Inferior parietal cortex (tissue), 1 donor: Measurements from ENCODE around the gene RGS3.

ENCODE experiments used
- DNase-seq: peaks from one replicate; pipeline ENCODE4 v3.0.0-alpha.2; 2016; ENCODE audit errors: extremely low spot score

RGS3 gene

GRCh38 chr9:113511856-113512761 lies 48.6 kb downstream of the RGS3 start:
- DNase-seq = no peak

GRCh38 chr9:113513111-113513510 lies 49.6 kb downstream of the RGS3 start:
- no peak for DNase-seq

- DNase-seq = no peak
Measured at GRCh38 chr9:113513536-113513935, 50.0 kb downstream of the RGS3 start.

DNA sequence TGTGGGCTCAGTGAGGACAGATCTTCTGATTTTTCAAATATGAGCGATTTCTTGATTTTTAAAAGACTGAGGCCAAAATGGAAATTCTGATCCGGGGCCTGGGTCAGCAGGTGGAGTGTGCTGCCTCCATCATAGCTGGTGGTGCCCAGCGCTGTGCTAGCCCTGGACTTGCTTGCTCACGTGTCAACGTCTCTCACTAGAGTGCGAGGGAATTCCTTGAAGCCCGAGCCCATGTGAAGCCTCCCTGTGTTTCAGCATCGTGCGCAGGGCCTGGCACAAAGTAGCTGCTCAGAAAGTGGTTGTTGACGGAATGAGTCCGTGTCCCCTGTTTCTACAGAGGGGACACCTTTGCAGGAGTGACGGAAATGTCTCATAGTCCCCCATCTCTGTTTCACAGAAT lies 50.5 kb downstream of the RGS3 start:
- no peak for DNase-seq

- no peak for DNase-seq
Measured at GRCh38 chr9:113514748-113515147, 51.2 kb downstream of the RGS3 start.

GRCh38 chr9:113515862-113516261 lies 52.3 kb downstream of the RGS3 start:
- DNase-seq = no peak

GRCh38 chr9:113516840-113517577 lies 53.5 kb downstream of the RGS3 start:
- DNase-seq = no peak

DNA sequence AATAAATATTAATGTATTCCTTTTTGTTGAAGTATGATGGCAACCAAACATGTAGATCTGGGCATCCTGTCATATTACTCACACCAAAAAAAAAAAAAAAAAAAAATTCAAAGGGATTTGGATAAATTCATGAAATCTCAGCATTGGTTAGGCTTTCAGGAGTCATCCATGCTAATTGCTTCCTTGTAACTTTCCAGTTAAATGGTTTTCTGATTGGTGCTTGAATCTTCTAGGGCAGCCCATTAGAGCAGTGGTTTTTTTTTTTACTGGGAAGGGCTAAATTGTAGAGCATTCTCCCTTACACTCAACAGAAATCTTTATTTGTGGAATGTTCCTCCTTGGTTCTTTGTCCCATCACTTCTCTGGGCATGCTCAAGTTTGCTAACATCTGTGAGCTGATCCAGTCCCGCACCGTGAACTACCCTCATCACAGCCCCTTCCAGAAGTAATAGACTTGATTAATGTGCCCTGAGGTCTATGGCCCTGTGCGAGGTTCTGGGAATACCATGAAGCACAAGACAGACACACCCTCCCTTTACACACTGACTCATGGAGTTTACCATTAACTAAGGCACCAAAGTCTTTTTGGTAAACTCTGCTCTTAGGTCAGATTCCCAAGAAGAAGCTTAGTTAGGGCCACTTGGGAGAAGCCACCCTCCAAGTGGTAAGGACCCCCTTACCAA lies 56.0 kb downstream of the RGS3 start:
- no peak for DNase-seq

DNA sequence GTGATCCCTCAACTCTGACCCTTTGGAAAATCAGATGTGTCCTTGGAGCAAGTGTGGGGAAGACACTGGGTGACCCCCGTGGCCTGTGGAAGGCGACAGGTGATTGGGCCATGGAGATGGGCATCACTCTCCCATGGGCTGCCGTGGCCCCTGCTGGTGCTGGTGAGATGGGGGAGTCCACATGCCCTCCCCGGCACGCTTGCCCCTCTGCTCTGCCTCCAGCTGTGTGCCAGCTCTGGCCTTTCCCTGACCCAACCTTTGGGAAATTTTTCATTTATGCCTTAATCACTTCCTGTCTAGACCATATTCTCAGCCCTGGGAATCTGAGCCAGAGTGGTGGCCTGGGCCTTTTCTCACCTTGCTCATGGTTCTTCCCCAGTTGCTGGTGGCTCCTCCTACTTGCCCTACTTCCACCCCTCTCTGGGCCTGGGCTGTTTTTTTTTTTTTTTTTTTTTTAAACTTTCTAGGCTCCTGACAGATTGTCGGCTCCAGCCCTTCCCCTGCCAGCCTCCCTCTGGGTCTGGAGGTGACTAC lies 56.6 kb downstream of the RGS3 start:
- no peak for DNase-seq

- no peak for DNase-seq
Measured at GRCh38 chr9:113521693-113522255, 58.2 kb downstream of the RGS3 start.

DNA sequence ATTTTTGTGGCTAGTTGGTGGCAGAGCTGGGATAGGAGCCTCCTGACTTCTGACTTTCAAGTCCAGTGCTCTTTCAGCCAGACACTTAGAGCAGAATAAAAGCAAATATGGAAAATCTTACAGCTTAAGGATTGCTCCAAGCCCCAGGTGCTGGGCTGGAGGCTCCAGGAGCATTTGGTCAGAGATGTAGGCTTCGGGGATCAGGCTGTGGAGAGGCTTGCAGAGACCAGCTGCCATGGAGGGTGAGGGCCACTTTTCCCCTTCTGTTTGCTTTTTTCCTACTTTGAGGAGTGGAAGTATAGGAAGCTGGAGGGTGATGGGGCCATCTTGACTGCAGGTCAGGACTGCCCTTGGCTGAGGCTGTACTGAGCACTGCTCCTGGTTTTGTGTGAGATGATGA lies 58.9 kb downstream of the RGS3 start:
- DNase-seq = no peak

DNA sequence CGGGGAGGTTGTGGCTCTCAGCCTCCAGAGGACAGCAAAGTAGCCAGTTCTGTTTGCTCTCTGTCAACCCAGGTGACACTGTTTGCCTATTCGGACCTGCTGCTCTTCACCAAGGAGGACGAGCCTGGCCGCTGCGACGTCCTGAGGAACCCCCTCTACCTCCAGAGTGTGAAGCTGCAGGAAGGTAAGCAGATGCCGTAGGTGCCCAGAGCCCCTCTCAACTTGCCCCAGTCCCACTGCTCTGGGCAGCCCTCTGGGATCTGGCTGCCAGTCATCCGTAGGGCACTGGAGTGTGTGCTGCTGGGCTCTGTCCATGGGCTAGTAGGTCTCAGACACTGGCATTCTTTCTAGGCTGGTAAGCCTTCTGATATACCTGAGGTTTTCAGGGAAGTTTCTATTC lies 59.3 kb downstream of the RGS3 start:
- no peak for DNase-seq

- DNase-seq = no peak
Measured at GRCh38 chr9:113523421-113524141, 60.1 kb downstream of the RGS3 start.

DNA sequence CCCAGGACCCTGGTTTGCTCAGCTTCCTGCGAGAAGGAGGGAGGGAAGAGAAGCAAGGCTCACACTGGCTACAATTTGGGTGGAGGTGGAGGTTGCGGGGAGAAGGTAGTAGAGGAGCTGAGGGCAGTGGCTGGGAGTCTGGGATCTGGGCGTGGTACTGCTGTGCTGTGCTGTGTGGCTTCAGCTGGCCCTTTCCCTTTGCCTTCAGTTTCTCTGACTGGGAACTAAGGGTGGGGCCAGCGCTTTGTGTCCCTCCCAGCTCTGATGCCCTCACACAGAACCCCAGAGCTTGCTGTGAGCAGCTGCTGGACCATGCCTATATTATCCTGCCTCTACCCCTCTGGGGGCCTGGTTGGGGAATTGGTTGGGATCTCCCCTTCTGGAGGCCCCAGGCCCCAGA lies 60.9 kb downstream of the RGS3 start:
- DNase-seq = no peak

DNA sequence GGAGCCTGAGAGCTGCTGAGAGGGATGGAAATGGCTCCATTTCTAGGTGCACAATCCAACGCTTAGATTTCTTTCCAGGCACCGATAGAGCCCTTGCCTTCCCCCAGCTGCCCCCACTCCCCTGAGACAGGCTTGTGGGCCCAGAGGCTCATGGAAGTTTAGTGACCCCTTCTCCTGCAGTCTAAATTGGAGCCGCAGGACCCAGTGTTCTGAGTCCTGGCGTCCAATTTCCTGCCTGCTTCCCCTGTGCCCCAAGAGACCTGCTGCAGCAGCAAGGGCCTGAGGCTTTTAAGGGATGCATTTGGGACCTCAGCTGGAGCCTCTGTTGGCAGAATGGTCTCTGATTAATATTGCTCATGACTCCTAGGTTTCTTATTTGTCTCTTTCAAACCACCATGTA lies 61.7 kb downstream of the RGS3 start:
- no peak for DNase-seq

DNA sequence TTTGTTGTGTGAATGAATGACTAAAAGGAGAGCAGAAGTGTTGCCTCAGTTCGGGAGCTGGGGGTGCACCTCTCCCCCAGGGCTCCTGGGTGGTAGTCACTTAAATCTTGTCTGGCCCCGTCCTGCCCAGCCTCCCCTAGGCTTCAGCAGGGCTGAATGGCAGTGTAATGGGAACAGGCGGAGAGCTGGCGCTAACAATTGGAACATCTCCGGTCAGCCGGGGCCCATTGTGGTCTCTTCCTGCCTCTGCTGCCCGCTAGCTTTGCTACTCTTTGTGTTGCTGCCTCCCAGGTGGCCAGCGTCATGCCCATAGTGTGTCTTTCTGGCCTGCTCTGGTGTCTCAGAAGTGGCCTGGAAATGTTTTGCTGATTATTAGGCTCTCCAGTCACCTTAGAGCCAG lies 62.3 kb downstream of the RGS3 start:
- DNase-seq = no peak

GRCh38 chr9:113526231-113526746 lies 62.8 kb downstream of the RGS3 start:
- no peak for DNase-seq

- no peak for DNase-seq
Measured at GRCh38 chr9:113526841-113527240, 63.3 kb downstream of the RGS3 start.

DNA sequence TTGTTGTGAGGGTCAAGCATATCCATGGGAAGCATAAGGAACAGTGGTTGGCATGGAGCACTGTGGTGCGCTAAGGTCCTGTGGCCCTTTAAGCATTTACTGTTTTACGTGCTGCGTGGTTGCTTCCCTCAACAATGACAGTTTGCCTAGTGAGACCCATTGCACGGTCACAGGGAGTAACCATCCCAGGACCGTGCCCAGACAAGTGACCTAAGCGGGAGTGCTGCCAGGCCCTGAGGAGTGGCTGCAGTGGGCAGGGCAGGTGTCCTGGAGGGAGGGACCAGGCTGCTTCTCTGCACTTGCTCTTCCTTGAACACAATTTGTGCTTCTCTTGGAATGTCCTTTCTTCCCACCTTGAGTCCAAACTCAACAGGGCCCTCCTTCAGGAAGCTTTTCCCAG lies 64.6 kb downstream of the RGS3 start:
- DNase-seq = no peak

GRCh38 chr9:113528811-113529210 lies 65.3 kb downstream of the RGS3 start:
- no peak for DNase-seq
